HepG2 (cell line): ENCODE data around the gene CGNL1. TPM values are rescaled to one million over a fixed set of nuclear protein-coding genes. Genes with fewer than 3 reads are reported as not detected.

Experiments
- ATAC-seq: fragments of 200-7000 bp; cut with Tn5 transposase; 3 replicates; pipeline ENCODE4 v1.9.1; 2020; ENCODE audit warnings: mild to moderate bottlenecking, moderate library complexity
- BruUV-seq: library from RNA; stranded (reverse); fragments of 400-500 nt; replicated peaks from 2 replicates; lab custom pipeline; 2021; lab: Mats Ljungman, UMichigan
- CTCF ChIA-PET: fragments of 300-600 bp; formaldehyde crosslinking; extraction: SDS; loops from one replicate; lab custom pipeline; 2021; ENCODE audit warnings: low total read pairs, inconsistent platforms, low intra/inter-chr PET ratio; lab: Yijun Ruan, JAX
- POLR2A ChIA-PET: fragments of 350-600 bp; sonication (Branson Sonifier 250); formaldehyde crosslinking; loops from one replicate; lab custom pipeline; 2020; ENCODE audit warnings: antibody characterized with exemption, inconsistent platforms; lab: Yijun Ruan, JAX
- DNase-seq: peaks from one replicate; pipeline ENCODE4 v3.0.0-alpha.2; 2015; ENCODE audit warnings: low spot score
- FAIRE-seq: peaks from 3 replicates; lab custom pipeline; 2011; peaks lifted over from hg19 to GRCh38; lab: Jason Lieb, UNC
- H2AFZ ChIP-seq: one replicate; pipeline ENCODE4 v1.6.1; 2011; ENCODE audit warnings: low read length, inconsistent platforms
- H3K27ac ChIP-seq: fragments of 300-600 bp; 3 replicates; pipeline ENCODE4 v1.8.0; 2011; ENCODE audit warnings: mixed run types, mild to moderate bottlenecking, mixed read lengths, low read length, inconsistent platforms; ENCODE audit not compliant: insufficient read depth; ENCODE audit errors: extremely low read length
- H3K27me3 ChIP-seq, 2 experiments: fragments of 200-600 bp in 1 of 2; 2 replicates in 1 of 2; 3 replicates in 1 of 2; pipeline versions ENCODE4 v1.6.0 to v1.8.0; 2011; ENCODE audit warnings: low read length in 2 of 2, mild to moderate bottlenecking in 2 of 2, moderate library complexity in 2 of 2, inconsistent platforms in 1 of 2; ENCODE audit not compliant: insufficient read depth in 2 of 2, control insufficient read depth in 1 of 2
- H3K36me3 ChIP-seq, 2 experiments: fragments of 200-600 bp in 1 of 2; replicated peaks in 1 of 2; 2 replicates in 1 of 2; 3 replicates in 1 of 2; pipeline versions ENCODE4 v1.5.1 to v1.8.0; 2011; ENCODE audit warnings: low read length in 2 of 2, inconsistent platforms in 1 of 2; ENCODE audit not compliant: insufficient read depth in 2 of 2, control insufficient read depth in 1 of 2
- H3K4me1 ChIP-seq: 2 replicates; pipeline ENCODE4 v1.5.1; 2012; ENCODE audit warnings: low read length, inconsistent platforms; ENCODE audit not compliant: insufficient read depth
- H3K4me2 ChIP-seq: 2 replicates; pipeline ENCODE4 v1.6.0; 2011; ENCODE audit warnings: low read depth, low read length, inconsistent platforms
- H3K4me3 ChIP-seq, 3 experiments: fragments of 200-600 bp in 1 of 3; sonication (generic), shearing (Covaris generic) in 1 of 3; replicated peaks in 1 of 3; 2 replicates each; pipeline ENCODE4 v1.5.1; 2011 to 2016; ENCODE audit warnings: low read length in 3 of 3, inconsistent platforms in 2 of 3, low read depth in 2 of 3, mild to moderate bottlenecking in 2 of 3, control low read depth in 1 of 3, mixed read lengths in 1 of 3; ENCODE audit not compliant: insufficient read depth in 1 of 3
- H3K79me2 ChIP-seq: one replicate; pipeline ENCODE4 v1.6.1; 2011; ENCODE audit warnings: low read length, inconsistent platforms; ENCODE audit not compliant: insufficient read depth
- H3K9ac ChIP-seq: 2 replicates; pipeline ENCODE4 v1.6.0; 2011; ENCODE audit warnings: mild to moderate bottlenecking, low read depth, low read length, inconsistent platforms; ENCODE audit not compliant: insufficient read depth
- H3K9me3 ChIP-seq: 2 replicates; pipeline ENCODE4 v1.5.1; 2012; ENCODE audit warnings: mild to moderate bottlenecking, low read length
- H4K20me1 ChIP-seq: 2 replicates; pipeline ENCODE4 v1.6.0; 2011; ENCODE audit warnings: inconsistent platforms, mild to moderate bottlenecking, low read length, moderate library complexity; ENCODE audit not compliant: insufficient read depth
- AGO2 ChIP-seq: fragments of 200-400 bp; formaldehyde crosslinking; optimal IDR thresholded peaks from 2 replicates; pipeline ENCODE3; 2017; ENCODE audit warnings: mild to moderate bottlenecking, low read depth, low read length, moderate library complexity
- E2F1 ChIP-seq: sonication (generic); formaldehyde crosslinking; IDR thresholded peaks from 2 replicates; pipeline ENCODE4 v1.5.0; 2020; ENCODE audit warnings: missing genetic modification reagents
- FOXA3 ChIP-seq: IDR thresholded peaks from 2 replicates; pipeline ENCODE4 v1.6.1; 2016; ENCODE audit warnings: missing genetic modification reagents, missing compliant biosample characterization
- HNF4A ChIP-seq: sonication (generic); formaldehyde crosslinking; IDR thresholded peaks from 2 replicates; pipeline ENCODE4 v1.4.0; 2020; ENCODE audit warnings: missing genetic modification reagents
- MAX ChIP-seq: IDR thresholded peaks from 2 replicates; pipeline ENCODE4 v1.6.1; 2012; ENCODE audit warnings: inconsistent platforms
- MXD4 ChIP-seq: IDR thresholded peaks from 2 replicates; pipeline ENCODE4 v1.6.1; 2016; ENCODE audit warnings: mild to moderate bottlenecking, missing biosample characterization, missing genetic modification reagents
- PAF1 ChIP-seq: IDR thresholded peaks from 2 replicates; pipeline ENCODE4 v1.6.1; 2016; ENCODE audit warnings: missing genetic modification reagents, missing compliant biosample characterization
- POLR2AphosphoS2 ChIP-seq: IDR thresholded peaks from 2 replicates; pipeline ENCODE4 v1.6.1; 2011; ENCODE audit warnings: low read depth, low read length, improper control_type of control experiment
- SAP130 ChIP-seq: IDR thresholded peaks from 2 replicates; pipeline ENCODE4 v1.6.1; 2016; ENCODE audit warnings: low read depth
- ZBTB3 ChIP-seq: sonication (generic); formaldehyde crosslinking; IDR thresholded peaks from 2 replicates; pipeline ENCODE4 v1.4.0; 2020; ENCODE audit warnings: low read depth, mild to moderate bottlenecking, moderate library complexity, missing genetic modification reagents, borderline replicate concordance
- ZBTB39 ChIP-seq: sonication (generic); formaldehyde crosslinking; IDR thresholded peaks from 2 replicates; pipeline ENCODE4 v1.5.0; 2020; ENCODE audit warnings: missing genetic modification reagents
- ZIK1 ChIP-seq: sonication (generic); formaldehyde crosslinking; IDR thresholded peaks from 2 replicates; pipeline ENCODE4 v1.5.0; 2020; ENCODE audit warnings: mild to moderate bottlenecking, low read depth, missing genetic modification reagents, borderline replicate concordance
- ZNF10 ChIP-seq: sonication (generic); formaldehyde crosslinking; IDR thresholded peaks from 2 replicates; pipeline ENCODE4 v1.4.0; 2020; ENCODE audit warnings: mild to moderate bottlenecking, low read depth, missing genetic modification reagents, borderline replicate concordance
- ZNF234 ChIP-seq: sonication (generic); formaldehyde crosslinking; conservative IDR thresholded peaks from 2 replicates; pipeline ENCODE4 v1.5.1; 2020; ENCODE audit warnings: mild to moderate bottlenecking, missing genetic modification reagents
- ZNF343 ChIP-seq: sonication (generic); formaldehyde crosslinking; IDR thresholded peaks from 2 replicates; pipeline ENCODE4 v1.4.0; 2020; ENCODE audit warnings: mild to moderate bottlenecking, missing genetic modification reagents
- ZNF441 ChIP-seq: sonication (generic); formaldehyde crosslinking; IDR thresholded peaks from 2 replicates; pipeline ENCODE4 v1.7.0; 2021; ENCODE audit warnings: missing genetic modification reagents, borderline replicate concordance
- ZNF501 ChIP-seq: sonication (generic); formaldehyde crosslinking; IDR thresholded peaks from 2 replicates; pipeline ENCODE4 v1.5.1; 2020; ENCODE audit warnings: mild to moderate bottlenecking, moderate library complexity, missing genetic modification reagents
- ZNF687 ChIP-seq: sonication (generic); formaldehyde crosslinking; IDR thresholded peaks from 2 replicates; pipeline ENCODE4 v1.5.1; 2020; ENCODE audit warnings: mild to moderate bottlenecking, missing genetic modification reagents, moderate library complexity
- WGBS: methylation state at CpG from one replicate; pipeline ENCODE4 v1.1.6; 2017; ENCODE audit warnings: low lambda C conversion rate; 5-methylcytosine and 5-hydroxymethylcytosine counted together
- in situ Hi-C: cut with HindIII; loops from 2 replicates; pipeline ENCODE4 v1.10.0; 2017; ENCODE audit warnings: low pct_unique_long_range_greater_than_20kb; ENCODE audit not compliant: extremely low pct_ligation_motif_present
- intact Hi-C: fragments of 100-400 bp; cut with micrococcal nuclease; formaldehyde crosslinking; loops from one replicate; pipeline ENCODE4 v1.10.0; 2022; ENCODE audit not compliant: unreplicated experiment
- polyA plus RNA-seq, 8 experiments: library from polyadenylated mRNA; depleted of rRNA in 3 of 8; stranded (reverse) in 7 of 8; unstranded in 1 of 8; fragments of >200 nt; fragmentation: Illumina TruSeq in 4 of 8; extraction: Trizol in 4 of 8; gene quantifications; 2 replicates each; pipeline versions ENCODE4 v1.2.1 to v1.2.3, GENCODE V29; 2011 to 2016; ENCODE audit warnings: low read depth in 4 of 8, missing spikeins in 1 of 8, mixed read lengths in 1 of 8; ENCODE audit not compliant: insufficient read depth in 1 of 8
- total RNA-seq, 5 experiments: library from RNA; depleted of rRNA; stranded (reverse); fragments of >200 nt; fragmentation: Illumina TruSeq; extraction: Trizol; gene quantifications; 2 replicates each; pipeline ENCODE4 v1.2.3, GENCODE V29; 2016; ENCODE audit warnings: low read depth in 1 of 5

The CGNL1 gene
- total and polyA plus RNA-seq, 2 of the 13 experiments (the other 11 are each of a cell fraction or from before 2014, with no cell fraction given) = 5.6 to 15.6 TPM

- Histone ChIP-seq H3K27me3 (no peaks in the 10 kb centered on the region), H2AFZ (no peak overlapping the region), H3K4me1 (peaks cover 57% of the 10 kb centered on the region), H3K4me3 (no peak overlapping the region), H3K9ac (no peak overlapping the region), H3K27ac (peak overlapping the region; percentile 28), H3K36me3 (no peaks in the 10 kb centered on the region), H3K4me2 (no peak overlapping the region), H3K79me2 (no peaks in the 10 kb centered on the region), H3K9me3 (no peaks in the 10 kb centered on the region), H4K20me1 (no peaks in the 10 kb centered on the region)
- ATAC-seq = peak; percentile 43; the same call in 2 of the 3 replicates
- in situ Hi-C loops = no loop called here
- no TSS peak for BruUV-seq
- intact Hi-C loops = no loop called here
- 86% methylated on average over 9 of the region's 9 CpGs for WGBS
- no peak for FAIRE-seq
- DNase-seq = no peak
- ChIA-PET CTCF (interaction anchor here (1.1 kb wide), 1 partner anchor 165 kb away, joined by 5 read pairs; no protein-coding TSS in a partner anchor), POLR2A (interaction anchor here (1.4 kb wide), 1 partner anchor 194 kb away, joined by 3 read pairs; no protein-coding TSS in a partner anchor)
- TF ChIP-seq ZNF234 (no peak), ZBTB39 (CRISPR knock-in tag) (no peak), SAP130 (peak; percentile 34; the same call in 1 of the 2 replicates), ZNF501 (0 out of 2 replicates have a peak, but pooled peaks have one; percentile 21), PAF1 (CRISPR knock-in tag) (no peak), HNF4A (CRISPR knock-in tag) (no peak), ZNF687 (CRISPR knock-in tag) (peak; percentile 63), ZBTB3 (CRISPR knock-in tag) (no peak), ZNF441 (CRISPR knock-in tag) (no peak), ZNF10 (CRISPR knock-in tag) (no peak), POLR2AphosphoS2 (no peak), MAX (peak; percentile 24; the same call in 1 of the 2 replicates), AGO2 (no peak), ZNF343 (CRISPR knock-in tag) (no peak), MXD4 (CRISPR knock-in tag) (0 out of 2 replicates have a peak, but pooled peaks have one; percentile 31), ZIK1 (CRISPR knock-in tag) (no peak), E2F1 (CRISPR knock-in tag) (no peak), FOXA3 (CRISPR knock-in tag) (0 out of 2 replicates have a peak, but pooled peaks have one; percentile 20)
These were observed 129.7 kb downstream of the CGNL1 start for GRCh38 chr15:57505949-57506391.
